Epithelial cell of proximal tubule (primary cell): Measurements from ENCODE around the gene COA6. TPM values are rescaled to one million over a fixed set of nuclear protein-coding genes. Genes with fewer than 3 reads are reported as not detected.

ENCODE experiments used
- DNase-seq: peaks from one replicate; pipeline ENCODE4 v3.0.0-alpha.2; 2011; ENCODE audit warnings: low read depth
- H3K4me3 ChIP-seq: 2 replicates; pipeline ENCODE4 v1.5.1; 2011; ENCODE audit warnings: low read depth, mild to moderate bottlenecking, low read length
- CTCF ChIP-seq: conservative IDR thresholded peaks from 2 replicates; pipeline ENCODE4 v1.5.1; 2012; ENCODE audit warnings: low read depth, mild to moderate bottlenecking, low read length
- total RNA-seq: library from RNA; depleted of rRNA; stranded (reverse); fragments of >200 nt; gene quantifications from 2 replicates; pipeline ENCODE4 v1.2.3, GENCODE V29; 2015

Gene COA6
- total RNA-seq, 1 donor from 2014 or later: 31.8 TPM

- DNase-seq: no peak
- peak; percentile 18 for TF ChIP-seq CTCF
- no peak overlapping the region for H3K4me3 ChIP-seq
Measured at GRCh38 chr1:234409328-234409727, 36.1 kb downstream of the COA6 start.

- DNase-seq: no peak
- no peak for TF ChIP-seq CTCF
- no peak overlapping the region for H3K4me3 ChIP-seq
Measured at GRCh38 chr1:234412830-234413229, 39.6 kb downstream of the COA6 start.

- H3K4me3 ChIP-seq: no peak overlapping the region
- DNase-seq: no peak
- TF ChIP-seq CTCF: no peak
Measured at GRCh38 chr1:234413485-234413884, 40.2 kb downstream of the COA6 start.

GRCh38 chr1:234413990-234414389, 40.7 kb downstream of the COA6 start:
- no peak overlapping the region for H3K4me3 ChIP-seq
- DNase-seq: no peak
- no peak for TF ChIP-seq CTCF

GRCh38 chr1:234427950-234428646, 54.8 kb downstream of the COA6 start:
- no peak for DNase-seq
- TF ChIP-seq CTCF: no peak
- H3K4me3 ChIP-seq: no peak overlapping the region

- DNase-seq: no peak
- TF ChIP-seq CTCF: no peak
- no peak overlapping the region for H3K4me3 ChIP-seq
Measured at GRCh38 chr1:234429434-234429806, 56.2 kb downstream of the COA6 start.

GRCh38 chr1:234430691-234431090, 57.4 kb downstream of the COA6 start:
- no peak overlapping the region for H3K4me3 ChIP-seq
- no peak for DNase-seq
- no peak for TF ChIP-seq CTCF
